ENCODE data around the gene NMNAT1.

NMNAT1 gene

DNA sequence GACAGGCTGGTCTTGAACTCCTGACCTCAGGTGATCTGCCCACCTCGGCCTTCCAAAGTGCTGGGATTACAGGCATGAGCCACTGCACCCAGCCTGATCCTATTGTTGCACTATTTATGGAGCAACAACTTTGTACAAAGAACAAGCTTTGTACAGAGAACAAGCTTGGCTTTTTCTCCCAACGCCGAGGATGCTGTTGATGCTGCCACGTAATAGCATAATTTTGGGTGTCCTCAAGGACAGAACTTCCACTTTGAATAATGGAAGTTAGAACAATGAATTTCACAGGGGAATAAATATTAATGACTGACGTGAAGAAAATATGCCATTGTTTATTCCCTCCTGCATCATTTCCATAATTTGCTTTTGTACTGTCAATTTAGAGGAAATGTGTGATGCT is 41.0 kb downstream of the NMNAT1 start:
- no peak overlapping the region for H3K27ac ChIP-seq
- TF ChIP-seq ZFX (IDR thresholded peaks at IDR 0.05; ENCODE audit: borderline replicate concordance) = no peak
- TF ChIP-seq, protein P1, sequence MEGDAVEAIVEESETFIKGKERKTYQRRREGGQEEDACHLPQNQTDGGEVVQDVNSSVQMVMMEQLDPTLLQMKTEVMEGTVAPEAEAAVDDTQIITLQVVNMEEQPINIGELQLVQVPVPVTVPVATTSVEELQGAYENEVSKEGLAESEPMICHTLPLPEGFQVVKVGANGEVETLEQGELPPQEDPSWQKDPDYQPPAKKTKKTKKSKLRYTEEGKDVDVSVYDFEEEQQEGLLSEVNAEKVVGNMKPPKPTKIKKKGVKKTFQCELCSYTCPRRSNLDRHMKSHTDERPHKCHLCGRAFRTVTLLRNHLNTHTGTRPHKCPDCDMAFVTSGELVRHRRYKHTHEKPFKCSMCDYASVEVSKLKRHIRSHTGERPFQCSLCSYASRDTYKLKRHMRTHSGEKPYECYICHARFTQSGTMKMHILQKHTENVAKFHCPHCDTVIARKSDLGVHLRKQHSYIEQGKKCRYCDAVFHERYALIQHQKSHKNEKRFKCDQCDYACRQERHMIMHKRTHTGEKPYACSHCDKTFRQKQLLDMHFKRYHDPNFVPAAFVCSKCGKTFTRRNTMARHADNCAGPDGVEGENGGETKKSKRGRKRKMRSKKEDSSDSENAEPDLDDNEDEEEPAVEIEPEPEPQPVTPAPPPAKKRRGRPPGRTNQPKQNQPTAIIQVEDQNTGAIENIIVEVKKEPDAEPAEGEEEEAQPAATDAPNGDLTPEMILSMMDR (IDR thresholded peaks at IDR 0.05) = no peak

DNA sequence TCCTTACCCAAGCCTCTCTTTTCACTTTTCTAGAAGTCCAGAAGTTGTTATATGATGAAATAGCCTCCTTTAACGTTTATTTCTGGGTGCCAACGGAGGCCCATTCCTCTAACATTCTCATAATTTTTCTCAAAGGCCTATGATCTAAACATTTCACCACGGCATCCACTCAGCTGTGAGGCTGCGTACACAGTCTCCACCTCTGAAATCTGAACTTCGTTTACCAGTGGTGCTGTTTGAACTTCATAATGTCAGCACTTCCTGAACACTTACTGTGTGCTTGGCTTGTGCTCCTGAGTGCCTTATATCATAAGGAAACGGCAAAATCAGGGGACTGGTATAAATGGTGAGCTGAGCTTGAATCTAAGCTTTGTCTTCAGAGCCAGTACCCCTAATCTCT is 41.7 kb downstream of the NMNAT1 start:
- TF ChIP-seq, protein P1 (IDR thresholded peaks at IDR 0.05) = no peak
- no peak for TF ChIP-seq ZFX (IDR thresholded peaks at IDR 0.05; ENCODE audit: borderline replicate concordance)
- no peak overlapping the region for H3K27ac ChIP-seq

DNA sequence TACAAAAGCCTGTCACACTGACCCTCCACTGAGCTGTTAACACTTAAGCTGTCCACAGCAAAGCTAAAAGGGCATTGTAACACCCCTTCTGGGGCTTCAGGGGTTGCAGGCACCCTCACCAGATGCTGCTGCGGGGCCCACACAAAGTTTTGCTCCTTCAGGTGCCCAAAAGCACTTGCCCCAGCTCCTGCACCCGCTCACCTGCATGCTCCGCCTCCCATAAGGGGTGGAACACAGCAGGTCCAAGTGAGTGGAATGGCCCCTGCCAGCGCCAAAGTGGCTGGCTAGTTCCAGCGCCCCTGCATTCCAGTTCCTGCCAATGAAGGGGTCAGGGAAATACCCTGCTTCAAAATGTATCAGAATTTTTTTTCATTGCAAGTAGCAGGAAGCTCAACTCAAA is 46.5 kb downstream of the NMNAT1 start:
- no peak overlapping the region for H3K27ac ChIP-seq
- TF ChIP-seq ZFX (IDR thresholded peaks at IDR 0.05; ENCODE audit: borderline replicate concordance) = no peak
- TF ChIP-seq, protein P1 (IDR thresholded peaks at IDR 0.05) = no peak

DNA sequence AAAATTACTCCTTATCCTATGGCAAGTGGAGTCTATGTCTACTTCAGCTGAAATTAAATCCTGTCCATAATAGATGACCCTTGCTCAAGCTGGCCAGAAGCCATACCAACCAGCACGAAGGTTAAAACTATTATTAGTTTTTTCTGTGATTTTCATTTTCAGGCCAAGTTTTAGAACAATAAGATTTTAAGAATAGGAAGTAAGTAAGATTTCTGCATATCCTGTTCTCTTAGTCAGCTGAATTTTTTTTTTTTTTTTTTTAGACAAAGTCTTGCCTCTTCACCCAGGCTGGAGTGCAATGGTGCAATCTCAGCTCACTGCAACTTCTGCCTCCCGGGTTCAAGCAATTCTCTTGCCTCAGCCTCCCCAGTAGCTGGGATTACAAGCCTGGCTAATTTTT is 47.7 kb downstream of the NMNAT1 start:
- TF ChIP-seq ZFX (IDR thresholded peaks at IDR 0.05; ENCODE audit: borderline replicate concordance) = no peak
- TF ChIP-seq, protein P1 (IDR thresholded peaks at IDR 0.05) = no peak
- no peak overlapping the region for H3K27ac ChIP-seq

DNA sequence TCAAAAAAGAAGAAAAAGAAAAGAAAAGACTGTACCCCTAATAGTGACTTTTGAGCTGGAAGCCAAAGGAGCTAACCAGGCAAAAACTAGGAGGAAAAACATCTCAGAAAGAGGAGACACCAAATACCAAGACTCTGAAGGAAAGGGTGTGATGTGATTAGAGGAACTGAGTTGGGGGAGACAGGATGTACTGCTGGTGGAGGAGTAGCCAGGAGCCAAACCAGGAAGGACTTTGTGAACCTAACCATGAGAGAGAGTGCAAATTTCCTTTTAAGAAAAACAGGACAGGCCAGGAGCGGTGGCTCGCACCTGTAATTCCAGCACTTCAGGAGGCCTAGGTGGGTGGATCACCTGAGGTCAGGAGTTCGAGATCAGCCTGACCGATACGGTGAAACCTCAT is 49.6 kb downstream of the NMNAT1 start:
- no peak overlapping the region for H3K27ac ChIP-seq
- TF ChIP-seq, protein P1 (IDR thresholded peaks at IDR 0.05) = no peak
- TF ChIP-seq ZFX (IDR thresholded peaks at IDR 0.05; ENCODE audit: borderline replicate concordance) = no peak

DNA sequence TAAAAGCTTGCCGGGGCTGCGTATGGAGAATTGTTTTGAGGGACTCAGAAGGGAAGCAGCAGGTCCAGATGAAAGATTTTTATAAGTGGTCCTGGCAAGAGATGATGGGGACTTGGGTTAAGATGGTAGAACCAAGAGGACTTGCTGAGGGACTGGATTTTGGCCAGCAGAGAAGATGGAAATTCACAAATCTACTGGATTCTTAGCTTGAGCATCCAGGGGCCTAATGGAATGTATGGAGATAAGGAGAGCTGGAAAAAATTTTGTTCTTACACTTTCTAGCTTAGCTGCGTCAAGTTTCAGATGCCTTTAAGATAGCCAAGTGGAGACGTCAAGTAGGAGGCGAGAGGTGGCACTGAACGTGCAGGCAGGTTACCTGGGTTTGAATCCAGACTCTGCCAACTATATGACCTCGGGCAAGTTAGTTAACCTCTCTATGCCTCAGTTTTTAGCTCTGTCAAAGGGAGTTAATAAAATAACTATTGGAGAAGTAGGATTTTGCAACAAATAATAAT is 50.3 kb downstream of the NMNAT1 start:
- TF ChIP-seq ZFX (IDR thresholded peaks at IDR 0.05; ENCODE audit: borderline replicate concordance) = no peak
- TF ChIP-seq, protein P1 (IDR thresholded peaks at IDR 0.05) = no peak
- H3K27ac ChIP-seq = no peak overlapping the region

DNA sequence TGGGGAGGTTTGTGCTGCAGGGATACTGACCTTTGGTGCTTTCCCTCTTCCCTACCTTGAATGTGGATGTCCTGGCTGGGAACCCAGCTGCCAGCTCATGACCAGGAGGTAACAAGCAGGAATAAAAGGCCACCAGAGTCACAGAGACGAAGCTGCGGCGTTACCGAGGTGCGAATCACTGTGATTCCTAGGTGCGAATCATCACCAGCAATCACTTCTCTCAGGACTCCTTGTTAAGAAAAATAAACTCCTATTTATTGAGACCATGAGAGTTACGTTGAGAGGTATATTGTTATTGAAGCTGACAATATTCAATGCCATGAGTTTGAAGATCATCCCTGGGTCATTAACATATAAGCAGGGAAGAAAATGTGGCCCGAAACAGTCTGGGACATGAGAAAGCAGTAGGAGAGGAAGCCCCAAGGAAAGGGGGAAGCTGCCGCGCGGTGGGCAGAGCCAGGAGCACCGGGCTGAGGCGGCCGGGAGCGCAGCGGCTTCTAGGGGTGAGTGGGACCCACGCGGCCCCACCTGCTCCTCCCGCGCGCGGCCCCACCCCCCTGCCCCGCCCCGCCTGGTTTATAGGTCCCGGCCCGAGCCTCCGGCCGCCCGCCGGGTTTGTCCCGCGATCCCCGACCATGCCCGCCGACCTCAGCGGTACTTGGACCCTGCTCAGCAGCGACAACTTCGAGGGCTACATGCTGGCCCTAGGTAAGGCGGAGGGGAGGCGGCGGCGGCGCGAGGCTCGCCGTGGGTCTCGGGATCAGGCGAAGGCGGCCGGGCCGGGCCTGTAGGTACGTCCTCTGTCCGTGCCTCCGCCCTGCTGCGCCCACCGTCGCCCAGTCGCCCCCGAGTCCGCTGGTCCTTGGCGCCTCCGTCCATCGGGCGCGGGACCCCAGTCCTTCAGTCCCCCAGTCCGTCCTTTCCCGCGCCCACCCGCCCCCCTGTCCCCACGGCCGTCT is 53.6 kb downstream of the NMNAT1 start, which contains the start of gene RBP7:
RBP7 (plus strand) TSS at position 605 of the 959 bp plus-strand sequence; CDS start at position 636, 31 bp downstream.
- TF ChIP-seq, protein P1 (IDR thresholded peaks at IDR 0.05) = no peak
- no peak for TF ChIP-seq ZFX (IDR thresholded peaks at IDR 0.05; ENCODE audit: borderline replicate concordance)
- no peak within 1 kb of the TSS for H3K27ac ChIP-seq
